SK-N-SH treated with all-trans-retinoic acid at 6 μM for 48 hours (cell line): ENCODE measurements around the gene CARD9.
"Not testable (repeated sequence)": the region's sequence is repeated elsewhere in the genome, so short reads cannot be mapped to it uniquely, and the experiment has no call there.

Experiments
- ATAC-seq: fragments of 200-7000 bp; cut with Tn5 transposase; 3 replicates; pipeline ENCODE4 v1.9.1; 2020; ENCODE audit warnings: mild to moderate bottlenecking, moderate library complexity
- ARNTL ChIP-seq: fragments of 450-650 bp; formaldehyde crosslinking; IDR thresholded peaks from 2 replicates; pipeline ENCODE4 v1.5.0; 2020; ENCODE audit warnings: low read depth, mild to moderate bottlenecking, moderate library complexity, borderline replicate concordance
- CSDC2 ChIP-seq: fragments of 250-450 bp; sonication (Bioruptor Pico); IDR thresholded peaks from 2 replicates; pipeline ENCODE4 v1.5.0; 2020; ENCODE audit warnings: mild to moderate bottlenecking, moderate library complexity
- RARB ChIP-seq: fragments of 250-450 bp; sonication (Bioruptor Pico); IDR thresholded peaks from 2 replicates; pipeline ENCODE4 v1.8.0; 2021; ENCODE audit warnings: mild to moderate bottlenecking, moderate library complexity
- SNAI2 ChIP-seq: fragments of 250-450 bp; sonication (Bioruptor Pico); IDR thresholded peaks from 2 replicates; pipeline ENCODE4 v1.5.0; 2020; ENCODE audit warnings: mild to moderate bottlenecking, moderate library complexity
- TCF4 ChIP-seq: fragments of 250-450 bp; sonication (Bioruptor Pico); IDR thresholded peaks from 2 replicates; pipeline ENCODE4 v1.8.0; 2021; ENCODE audit warnings: mild to moderate bottlenecking, moderate library complexity, borderline replicate concordance
- TOX ChIP-seq: fragments of 250-450 bp; sonication (Bioruptor Pico); IDR thresholded peaks from 2 replicates; pipeline ENCODE4 v1.8.0; 2021; ENCODE audit warnings: mild to moderate bottlenecking, moderate library complexity, borderline replicate concordance
- ZC3H10 ChIP-seq: fragments of 250-450 bp; sonication (Bioruptor Pico); IDR thresholded peaks from 2 replicates; pipeline ENCODE4 v1.5.1; 2021; ENCODE audit warnings: mild to moderate bottlenecking, moderate library complexity
- ZFP3 ChIP-seq: fragments of 250-450 bp; sonication (Bioruptor Pico); IDR thresholded peaks from 2 replicates; pipeline ENCODE4 v1.5.0; 2020; ENCODE audit warnings: mild to moderate bottlenecking, moderate library complexity
- ZNF565 ChIP-seq: fragments of 450-650 bp; formaldehyde crosslinking; conservative IDR thresholded peaks from 2 replicates; pipeline ENCODE4 v1.5.0; 2020; ENCODE audit warnings: low read depth, mild to moderate bottlenecking, moderate library complexity
- ZNF70 ChIP-seq: fragments of 450-650 bp; formaldehyde crosslinking; IDR thresholded peaks from 2 replicates; pipeline ENCODE4 v1.5.0; 2020; ENCODE audit warnings: mild to moderate bottlenecking, moderate library complexity
- ZNF8 ChIP-seq: fragments of 450-650 bp; formaldehyde crosslinking; IDR thresholded peaks from 2 replicates; pipeline ENCODE4 v1.5.0; 2020; ENCODE audit warnings: mild to moderate bottlenecking, moderate library complexity
- TF ChIP-seq, protein P1 (sequence below): fragments of 250-450 bp; sonication (Bioruptor Pico); IDR thresholded peaks from 2 replicates; pipeline ENCODE4 v1.5.1; 2020; ENCODE audit warnings: low read depth, mild to moderate bottlenecking, moderate library complexity
- TF ChIP-seq, protein P2 (sequence below): fragments of 250-450 bp; sonication (Bioruptor Pico); IDR thresholded peaks from 2 replicates; pipeline ENCODE4 v1.8.0; 2021; ENCODE audit warnings: low read depth, mild to moderate bottlenecking, moderate library complexity, borderline replicate concordance
- TF ChIP-seq, protein P3 (sequence below): fragments of 250-450 bp; sonication (Bioruptor Pico); IDR thresholded peaks from 2 replicates; pipeline ENCODE4 v1.8.0; 2020; ENCODE audit warnings: mild to moderate bottlenecking, moderate library complexity, borderline replicate concordance
- TF ChIP-seq, protein P4 (sequence below): fragments of 250-450 bp; sonication (Bioruptor Pico); IDR thresholded peaks from 2 replicates; pipeline ENCODE4 v1.5.1; 2021; ENCODE audit warnings: mild to moderate bottlenecking, moderate library complexity

Gene CARD9

DNA sequence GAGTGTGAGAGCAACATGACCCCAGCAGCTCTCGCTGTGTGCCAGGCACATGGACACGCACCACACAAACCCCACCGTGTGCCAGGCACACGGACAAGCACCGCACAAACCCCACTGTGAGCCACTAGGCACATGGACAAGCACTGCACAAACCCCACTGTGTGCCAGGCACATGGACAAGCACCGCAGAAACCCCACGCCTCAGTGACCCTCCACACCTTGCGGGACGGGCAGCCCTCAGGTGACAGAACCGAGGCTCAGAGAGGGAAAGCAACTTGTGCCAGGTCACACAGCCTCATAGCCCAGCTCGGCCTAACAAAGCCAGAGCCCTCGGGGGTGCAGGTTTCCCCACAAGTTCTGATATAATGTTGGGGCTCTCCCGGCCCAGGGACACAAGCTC lies 48.1 kb downstream of the CARD9 start:
- TF ChIP-seq TCF4 (CRISPR knock-in tag): no peak
- TF ChIP-seq SNAI2 (CRISPR knock-in tag): no peak
- TF ChIP-seq ZFP3 (CRISPR knock-in tag): no peak
- no peak for TF ChIP-seq ZNF565 (CRISPR knock-in tag)
- TF ChIP-seq ARNTL (CRISPR knock-in tag): no peak
- no peak for TF ChIP-seq TOX (CRISPR knock-in tag)
- TF ChIP-seq, protein P1, sequence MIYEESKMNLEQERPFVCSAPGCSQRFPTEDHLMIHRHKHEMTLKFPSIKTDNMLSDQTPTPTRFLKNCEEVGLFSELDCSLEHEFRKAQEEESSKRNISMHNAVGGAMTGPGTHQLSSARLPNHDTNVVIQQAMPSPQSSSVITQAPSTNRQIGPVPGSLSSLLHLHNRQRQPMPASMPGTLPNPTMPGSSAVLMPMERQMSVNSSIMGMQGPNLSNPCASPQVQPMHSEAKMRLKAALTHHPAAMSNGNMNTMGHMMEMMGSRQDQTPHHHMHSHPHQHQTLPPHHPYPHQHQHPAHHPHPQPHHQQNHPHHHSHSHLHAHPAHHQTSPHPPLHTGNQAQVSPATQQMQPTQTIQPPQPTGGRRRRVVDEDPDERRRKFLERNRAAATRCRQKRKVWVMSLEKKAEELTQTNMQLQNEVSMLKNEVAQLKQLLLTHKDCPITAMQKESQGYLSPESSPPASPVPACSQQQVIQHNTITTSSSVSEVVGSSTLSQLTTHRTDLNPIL (CRISPR knock-in tag): no peak
- TF ChIP-seq, protein P2, sequence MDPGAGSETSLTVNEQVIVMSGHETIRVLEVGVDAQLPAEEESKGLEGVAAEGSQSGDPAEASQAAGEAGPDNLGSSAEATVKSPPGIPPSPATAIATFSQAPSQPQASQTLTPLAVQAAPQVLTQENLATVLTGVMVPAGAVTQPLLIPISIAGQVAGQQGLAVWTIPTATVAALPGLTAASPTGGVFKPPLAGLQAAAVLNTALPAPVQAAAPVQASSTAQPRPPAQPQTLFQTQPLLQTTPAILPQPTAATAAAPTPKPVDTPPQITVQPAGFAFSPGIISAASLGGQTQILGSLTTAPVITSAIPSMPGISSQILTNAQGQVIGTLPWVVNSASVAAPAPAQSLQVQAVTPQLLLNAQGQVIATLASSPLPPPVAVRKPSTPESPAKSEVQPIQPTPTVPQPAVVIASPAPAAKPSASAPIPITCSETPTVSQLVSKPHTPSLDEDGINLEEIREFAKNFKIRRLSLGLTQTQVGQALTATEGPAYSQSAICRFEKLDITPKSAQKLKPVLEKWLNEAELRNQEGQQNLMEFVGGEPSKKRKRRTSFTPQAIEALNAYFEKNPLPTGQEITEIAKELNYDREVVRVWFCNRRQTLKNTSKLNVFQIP (CRISPR knock-in tag): no peak
- TF ChIP-seq ZC3H10: no peak
- no peak for TF ChIP-seq CSDC2 (CRISPR knock-in tag)
- no peak for TF ChIP-seq ZNF8 (CRISPR knock-in tag)
- TF ChIP-seq RARB (CRISPR knock-in tag): no peak
- TF ChIP-seq, all 23 proteins: peak for 0
- no peak for ATAC-seq

DNA sequence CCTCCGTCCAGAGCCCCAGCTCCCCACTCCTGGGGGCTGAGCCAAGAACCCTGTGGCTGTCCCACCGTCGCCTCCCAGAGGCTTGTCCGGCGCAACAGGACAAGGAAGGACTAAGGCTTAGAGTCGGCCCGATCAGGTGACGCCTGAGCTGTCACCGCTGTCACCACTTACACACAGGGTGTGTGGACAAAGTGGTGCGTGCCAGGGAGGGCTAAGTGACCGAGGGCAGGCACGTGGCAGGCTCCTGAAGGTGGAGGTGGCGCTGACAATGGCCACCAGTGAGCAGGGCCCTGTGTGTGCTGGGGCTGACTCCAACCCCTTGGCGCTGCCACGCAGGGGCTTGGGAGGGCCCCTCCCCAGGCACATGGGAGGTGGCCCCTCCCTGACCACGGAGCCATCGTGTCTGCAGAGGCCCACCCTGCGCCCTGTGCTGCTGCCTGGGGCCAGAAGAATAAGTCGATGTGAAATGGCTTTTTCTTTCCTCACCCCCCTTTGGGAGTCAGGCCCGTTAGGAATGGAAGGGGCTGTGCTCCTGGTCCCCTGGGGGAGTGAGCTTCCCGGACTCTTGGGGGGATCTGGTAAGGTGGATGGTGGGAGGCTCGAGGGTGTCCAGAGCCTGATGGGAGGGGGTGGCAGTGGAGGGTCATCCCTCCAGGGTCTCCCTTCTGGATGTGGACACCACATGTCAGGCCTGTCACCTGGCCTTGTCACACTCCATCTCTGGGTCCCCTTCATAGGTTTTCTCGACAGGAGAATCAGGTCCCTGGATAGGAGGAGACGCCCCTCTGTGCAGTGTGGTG lies 48.8 kb downstream of the CARD9 start:
- ATAC-seq: no peak
- no peak for TF ChIP-seq ZNF70 (CRISPR knock-in tag)

DNA sequence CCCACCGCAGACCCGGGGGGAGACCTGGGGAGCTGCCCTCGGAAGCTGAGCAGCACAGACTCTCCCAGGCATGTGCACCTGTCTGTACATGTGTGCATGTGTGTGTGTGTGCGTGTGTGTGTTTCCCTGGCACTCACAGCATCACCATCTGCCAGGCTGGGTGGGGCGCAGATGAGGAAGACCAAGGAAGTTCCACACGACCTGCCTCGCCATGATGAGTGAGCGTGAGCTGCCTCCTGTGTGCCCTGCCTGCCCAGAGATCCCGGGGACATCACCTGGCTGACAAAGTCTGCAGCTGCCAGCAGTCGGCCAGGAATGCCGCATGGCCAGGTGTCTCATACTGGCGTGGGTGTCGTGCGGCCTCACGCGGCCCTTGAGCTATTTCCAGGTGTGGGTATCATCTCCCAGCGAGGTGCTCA lies 50.1 kb downstream of the CARD9 start:
- no peak for TF ChIP-seq TOX (CRISPR knock-in tag)
- TF ChIP-seq, protein P3, sequence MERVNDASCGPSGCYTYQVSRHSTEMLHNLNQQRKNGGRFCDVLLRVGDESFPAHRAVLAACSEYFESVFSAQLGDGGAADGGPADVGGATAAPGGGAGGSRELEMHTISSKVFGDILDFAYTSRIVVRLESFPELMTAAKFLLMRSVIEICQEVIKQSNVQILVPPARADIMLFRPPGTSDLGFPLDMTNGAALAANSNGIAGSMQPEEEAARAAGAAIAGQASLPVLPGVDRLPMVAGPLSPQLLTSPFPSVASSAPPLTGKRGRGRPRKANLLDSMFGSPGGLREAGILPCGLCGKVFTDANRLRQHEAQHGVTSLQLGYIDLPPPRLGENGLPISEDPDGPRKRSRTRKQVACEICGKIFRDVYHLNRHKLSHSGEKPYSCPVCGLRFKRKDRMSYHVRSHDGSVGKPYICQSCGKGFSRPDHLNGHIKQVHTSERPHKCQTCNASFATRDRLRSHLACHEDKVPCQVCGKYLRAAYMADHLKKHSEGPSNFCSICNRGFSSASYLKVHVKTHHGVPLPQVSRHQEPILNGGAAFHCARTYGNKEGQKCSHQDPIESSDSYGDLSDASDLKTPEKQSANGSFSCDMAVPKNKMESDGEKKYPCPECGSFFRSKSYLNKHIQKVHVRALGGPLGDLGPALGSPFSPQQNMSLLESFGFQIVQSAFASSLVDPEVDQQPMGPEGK (CRISPR knock-in tag): no peak
- TF ChIP-seq, protein P1 (CRISPR knock-in tag): no peak
- no peak for ATAC-seq

DNA sequence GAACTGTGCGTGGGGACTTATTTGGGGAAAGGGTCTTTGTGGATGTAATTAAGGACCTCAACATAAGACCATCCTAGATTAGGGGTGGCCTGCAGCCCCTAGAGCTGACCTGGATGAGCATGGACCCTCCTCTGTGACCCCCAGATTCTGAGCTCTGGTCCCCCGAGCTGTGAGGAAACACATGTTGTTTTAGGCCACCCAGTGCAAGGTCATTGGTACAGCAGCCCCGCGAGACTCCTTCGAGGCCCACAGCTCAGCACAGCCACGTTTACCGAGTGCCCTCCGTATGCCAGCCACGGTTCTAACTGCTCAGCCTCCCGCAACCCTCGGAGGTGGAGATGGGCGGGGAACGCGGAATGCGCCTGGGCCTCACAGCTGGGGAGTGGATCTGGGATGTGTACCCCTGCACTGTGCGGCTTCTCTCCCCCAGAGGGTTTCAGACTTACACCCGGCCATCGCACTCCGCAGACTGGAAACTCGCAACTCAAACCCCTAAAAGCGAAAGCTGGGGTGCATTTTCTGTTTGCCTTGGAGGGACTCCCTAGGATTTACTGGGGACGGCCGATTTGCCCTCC lies 50.6 kb downstream of the CARD9 start:
- ATAC-seq: no peak

DNA sequence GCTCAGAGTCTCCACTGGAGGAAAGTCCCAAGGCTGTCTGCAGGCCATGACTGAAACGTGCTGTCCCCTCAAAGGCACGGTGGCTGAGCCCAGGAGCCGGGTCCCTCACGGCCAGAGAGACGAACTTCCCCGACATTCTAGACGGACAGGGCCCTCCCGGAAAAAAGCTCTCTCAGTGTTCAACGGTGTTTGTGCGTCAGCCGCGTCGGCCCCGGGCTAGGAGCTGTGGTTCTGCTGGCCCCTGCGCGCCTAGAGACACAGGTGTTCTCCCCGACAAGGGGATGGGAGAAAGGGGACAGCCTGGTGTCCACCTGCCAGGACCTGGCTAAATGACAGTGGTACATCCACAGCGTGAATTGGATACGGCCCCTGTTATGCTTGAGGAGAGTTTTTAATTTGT lies 51.9 kb downstream of the CARD9 start:
- no peak for ATAC-seq
- TF ChIP-seq, protein P3 (CRISPR knock-in tag): no peak
- TF ChIP-seq, protein P4, sequence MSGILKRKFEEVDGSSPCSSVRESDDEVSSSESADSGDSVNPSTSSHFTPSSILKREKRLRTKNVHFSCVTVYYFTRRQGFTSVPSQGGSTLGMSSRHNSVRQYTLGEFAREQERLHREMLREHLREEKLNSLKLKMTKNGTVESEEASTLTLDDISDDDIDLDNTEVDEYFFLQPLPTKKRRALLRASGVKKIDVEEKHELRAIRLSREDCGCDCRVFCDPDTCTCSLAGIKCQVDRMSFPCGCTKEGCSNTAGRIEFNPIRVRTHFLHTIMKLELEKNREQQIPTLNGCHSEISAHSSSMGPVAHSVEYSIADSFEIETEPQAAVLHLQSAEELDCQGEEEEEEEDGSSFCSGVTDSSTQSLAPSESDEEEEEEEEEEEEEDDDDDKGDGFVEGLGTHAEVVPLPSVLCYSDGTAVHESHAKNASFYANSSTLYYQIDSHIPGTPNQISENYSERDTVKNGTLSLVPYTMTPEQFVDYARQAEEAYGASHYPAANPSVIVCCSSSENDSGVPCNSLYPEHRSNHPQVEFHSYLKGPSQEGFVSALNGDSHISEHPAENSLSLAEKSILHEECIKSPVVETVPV (CRISPR knock-in tag): no peak

More for the DNA sequence above, 50.6 kb downstream of the CARD9 start:
- TF ChIP-seq TOX (CRISPR knock-in tag) (no peak), CSDC2 (CRISPR knock-in tag) (no peak)

DNA sequence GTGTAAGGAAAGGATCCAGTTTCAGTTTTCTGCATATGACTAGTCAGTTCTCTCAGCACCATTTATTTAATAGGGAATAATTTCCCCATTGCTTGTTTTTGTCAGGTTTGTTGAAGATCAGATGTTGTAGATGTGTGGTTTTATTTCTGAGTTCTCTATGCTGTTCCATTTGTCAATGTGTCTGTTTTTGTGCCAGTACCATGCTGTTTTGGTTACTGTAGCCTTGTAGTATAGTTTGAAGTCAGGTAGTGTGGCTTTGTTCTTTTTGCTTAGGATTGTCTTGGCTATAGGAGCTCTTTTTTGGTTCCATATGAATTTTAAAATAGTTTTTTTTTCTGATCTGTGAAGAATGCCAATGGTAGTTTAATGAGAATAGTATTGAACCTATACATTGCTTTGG lies 52.5 kb downstream of the CARD9 start:
- not testable (repeated sequence) for ATAC-seq
